Measurements from ENCODE around the gene MAP3K20.

DNA sequence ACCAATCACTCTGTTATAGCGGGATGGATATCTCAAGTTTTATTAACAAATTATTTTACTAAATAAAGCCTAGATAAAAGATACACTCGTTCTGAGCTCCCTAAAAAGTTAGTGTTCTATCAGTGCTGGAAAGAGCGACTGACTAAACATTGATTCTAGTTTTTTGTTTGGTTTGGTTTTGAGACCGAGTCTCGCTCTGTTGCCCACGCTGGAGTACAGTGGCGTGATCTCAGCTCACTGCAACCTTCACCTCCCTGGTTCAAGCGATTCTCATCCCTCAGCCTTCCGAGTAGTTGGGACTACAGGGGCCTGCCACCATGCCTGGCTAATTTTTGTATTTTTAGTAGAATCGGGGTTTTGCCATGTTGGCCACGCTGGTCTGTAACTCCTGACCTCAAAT is 205.2 kb downstream of the MAP3K20 start:
- no peak for TF ChIP-seq CTCF (IDR thresholded peaks at IDR 0.05)
- TF ChIP-seq POLR2AphosphoS5 (IDR thresholded peaks at IDR 0.05; ENCODE audit: low read depth, low read length), result no peak
- TF ChIP-seq, protein P1, sequence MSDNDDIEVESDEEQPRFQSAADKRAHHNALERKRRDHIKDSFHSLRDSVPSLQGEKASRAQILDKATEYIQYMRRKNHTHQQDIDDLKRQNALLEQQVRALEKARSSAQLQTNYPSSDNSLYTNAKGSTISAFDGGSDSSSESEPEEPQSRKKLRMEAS (IDR thresholded peaks at IDR 0.05; ENCODE audit: low read depth), result no peak
- TF ChIP-seq, protein P2, sequence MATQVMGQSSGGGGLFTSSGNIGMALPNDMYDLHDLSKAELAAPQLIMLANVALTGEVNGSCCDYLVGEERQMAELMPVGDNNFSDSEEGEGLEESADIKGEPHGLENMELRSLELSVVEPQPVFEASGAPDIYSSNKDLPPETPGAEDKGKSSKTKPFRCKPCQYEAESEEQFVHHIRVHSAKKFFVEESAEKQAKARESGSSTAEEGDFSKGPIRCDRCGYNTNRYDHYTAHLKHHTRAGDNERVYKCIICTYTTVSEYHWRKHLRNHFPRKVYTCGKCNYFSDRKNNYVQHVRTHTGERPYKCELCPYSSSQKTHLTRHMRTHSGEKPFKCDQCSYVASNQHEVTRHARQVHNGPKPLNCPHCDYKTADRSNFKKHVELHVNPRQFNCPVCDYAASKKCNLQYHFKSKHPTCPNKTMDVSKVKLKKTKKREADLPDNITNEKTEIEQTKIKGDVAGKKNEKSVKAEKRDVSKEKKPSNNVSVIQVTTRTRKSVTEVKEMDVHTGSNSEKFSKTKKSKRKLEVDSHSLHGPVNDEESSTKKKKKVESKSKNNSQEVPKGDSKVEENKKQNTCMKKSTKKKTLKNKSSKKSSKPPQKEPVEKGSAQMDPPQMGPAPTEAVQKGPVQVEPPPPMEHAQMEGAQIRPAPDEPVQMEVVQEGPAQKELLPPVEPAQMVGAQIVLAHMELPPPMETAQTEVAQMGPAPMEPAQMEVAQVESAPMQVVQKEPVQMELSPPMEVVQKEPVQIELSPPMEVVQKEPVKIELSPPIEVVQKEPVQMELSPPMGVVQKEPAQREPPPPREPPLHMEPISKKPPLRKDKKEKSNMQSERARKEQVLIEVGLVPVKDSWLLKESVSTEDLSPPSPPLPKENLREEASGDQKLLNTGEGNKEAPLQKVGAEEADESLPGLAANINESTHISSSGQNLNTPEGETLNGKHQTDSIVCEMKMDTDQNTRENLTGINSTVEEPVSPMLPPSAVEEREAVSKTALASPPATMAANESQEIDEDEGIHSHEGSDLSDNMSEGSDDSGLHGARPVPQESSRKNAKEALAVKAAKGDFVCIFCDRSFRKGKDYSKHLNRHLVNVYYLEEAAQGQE (IDR thresholded peaks at IDR 0.05; ENCODE audit: low read depth, low read length), result no peak
- no peak for TF ChIP-seq EZH2phosphoT487 (IDR thresholded peaks at IDR 0.05; ENCODE audit: borderline replicate concordance, low read depth)
- no peak for TF ChIP-seq MXI1 (IDR thresholded peaks at IDR 0.05; ENCODE audit: low read depth, low read length)

Measured in SK-N-SH (cell line).